Measurements from ENCODE around the gene COQ10A. TPM values are rescaled to one million over a fixed set of nuclear protein-coding genes. Genes with fewer than 3 reads are reported as not detected.
A peak's percentile ranks its signal among the peaks of the same experiment; 100 is the strongest.

COQ10A gene
- total and polyA plus RNA-seq, 9 of the 15 experiments (the other 6 are each of a cell fraction or from before 2014, with no cell fraction given): 3.1 to 26.4 (median 12.7) TPM

GRCh38 chr12:56243731-56244181 lies 23.0 kb upstream of the COQ10A start (continued):
- TF ChIP-seq TFAP4 (CRISPR knock-in tag; IDR thresholded peaks at IDR 0.05; ENCODE audit: borderline replicate concordance) (peak; percentile 34; the same call in 1 of the 2 replicates), PBX2 (CRISPR knock-in tag; IDR thresholded peaks at IDR 0.05; ENCODE audit: low read depth) (no peak), PBX2 (tag; conservative IDR thresholded peaks at IDR 0.05; ENCODE audit: low read depth) (peak; percentile 33; the same call in 1 of the 2 replicates), SMARCE1 (IDR thresholded peaks at IDR 0.05) (peak; percentile 70), ZNF589 (CRISPR knock-in tag; IDR thresholded peaks at IDR 0.05; ENCODE audit: low read depth) (no peak), EP400 (IDR thresholded peaks at IDR 0.05) (no peak), SMARCA4 (IDR thresholded peaks at IDR 0.05) (peak; percentile 45; the same call in 1 of the 2 replicates), DPF2 (IDR thresholded peaks at IDR 0.05) (peak; percentile 78), MAFF (IDR thresholded peaks at IDR 0.05; ENCODE audit: low read length) (peak; percentile 57; the same call in 1 of the 2 replicates), ZNF766 (CRISPR knock-in tag; conservative IDR thresholded peaks at IDR 0.05) (0 out of 2 replicates have a peak, but pooled peaks have one; percentile 26), MAFK (IDR thresholded peaks at IDR 0.05; ENCODE audit: low read length) (peak; percentile 64; the same call in 1 of the 2 replicates), ELF4 (CRISPR knock-in tag; IDR thresholded peaks at IDR 0.05) (peak; percentile 52; the same call in 1 of the 2 replicates), VEZF1 (CRISPR knock-in tag; IDR thresholded peaks at IDR 0.05) (peak; percentile 58), NFIC (IDR thresholded peaks at IDR 0.05) (peak; percentile 88), ZNF316 (IDR thresholded peaks at IDR 0.05) (peak; percentile 70), IFI16 (CRISPR knock-in tag; IDR thresholded peaks at IDR 0.05) (no peak), DMBX1 (CRISPR knock-in tag; IDR thresholded peaks at IDR 0.05; ENCODE audit: borderline replicate concordance) (peak; percentile 53; the same call in 1 of the 2 replicates), ARID1B (IDR thresholded peaks at IDR 0.05) (peak; percentile 67; the same call in 1 of the 2 replicates), CBFA2T3 (IDR thresholded peaks at IDR 0.05) (peak; percentile 61), FOXP1 (CRISPR knock-in tag; IDR thresholded peaks at IDR 0.05) (no peak), TCF3 (CRISPR knock-in tag; IDR thresholded peaks at IDR 0.05) (peak; percentile 37; the same call in 1 of the 2 replicates), C11orf30 (IDR thresholded peaks at IDR 0.05; ENCODE audit: low read depth) (peak; percentile 72), ESRRB (CRISPR knock-in tag; IDR thresholded peaks at IDR 0.05; ENCODE audit: borderline replicate concordance) (no peak), SMAD4 (CRISPR knock-in tag; conservative IDR thresholded peaks at IDR 0.05) (peak; percentile 57; the same call in 1 of the 2 replicates), TEAD2 (tag; IDR thresholded peaks at IDR 0.05) (0 out of 2 replicates have a peak, but pooled peaks have one; percentile 29)

All from K562 (cell line).